ENCODE measurements around the gene RNF208. TPM values are rescaled to one million over a fixed set of nuclear protein-coding genes. Genes with fewer than 3 reads are reported as not detected.

RNF208 gene
- total RNA-seq, 1 experiment from 2014 or later: 38.0 TPM

DNA sequence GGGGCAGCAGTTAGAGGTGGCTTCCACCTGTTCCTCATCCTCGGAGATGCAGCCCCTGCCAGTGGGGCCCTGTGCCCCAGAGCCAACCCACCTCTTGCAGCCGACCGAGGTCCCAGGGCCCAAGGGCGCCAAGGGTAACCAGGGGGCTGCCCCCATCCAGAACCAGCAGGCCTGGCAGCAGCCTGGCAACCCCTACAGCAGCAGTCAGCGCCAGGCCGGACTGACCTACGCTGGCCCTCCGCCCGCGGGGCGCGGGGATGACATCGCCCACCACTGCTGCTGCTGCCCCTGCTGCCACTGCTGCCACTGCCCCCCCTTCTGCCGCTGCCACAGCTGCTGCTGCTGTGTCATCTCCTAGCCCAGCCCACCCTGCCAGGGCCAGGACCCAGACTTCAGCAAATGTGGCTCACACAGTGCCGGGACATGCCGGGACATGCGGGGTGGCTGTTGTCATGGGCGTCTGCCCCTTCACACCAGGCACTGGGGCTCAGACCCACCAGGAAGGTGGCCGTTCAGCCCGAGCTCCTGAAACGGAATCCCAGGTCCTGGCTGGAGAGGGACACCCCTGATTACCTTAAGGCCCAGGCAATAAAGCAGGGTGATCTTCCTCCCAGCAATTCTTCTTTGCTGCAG is 3.8 kb upstream of the RNF208 start:
- ChIA-PET CTCF (no interaction called here), POLR2A (ENCODE audit: unreplicated experiment) (interaction anchor here (1.6 kb wide), 1 partner anchor 37 kb away, joined by 4 read pairs; no protein-coding TSS in a partner anchor)
- BruUV-seq (replicated peaks): no TSS peak
- no peak for TF ChIP-seq EZH2 (IDR thresholded peaks at IDR 0.05; ENCODE audit: low read depth)
- TF ChIP-seq, protein P1, sequence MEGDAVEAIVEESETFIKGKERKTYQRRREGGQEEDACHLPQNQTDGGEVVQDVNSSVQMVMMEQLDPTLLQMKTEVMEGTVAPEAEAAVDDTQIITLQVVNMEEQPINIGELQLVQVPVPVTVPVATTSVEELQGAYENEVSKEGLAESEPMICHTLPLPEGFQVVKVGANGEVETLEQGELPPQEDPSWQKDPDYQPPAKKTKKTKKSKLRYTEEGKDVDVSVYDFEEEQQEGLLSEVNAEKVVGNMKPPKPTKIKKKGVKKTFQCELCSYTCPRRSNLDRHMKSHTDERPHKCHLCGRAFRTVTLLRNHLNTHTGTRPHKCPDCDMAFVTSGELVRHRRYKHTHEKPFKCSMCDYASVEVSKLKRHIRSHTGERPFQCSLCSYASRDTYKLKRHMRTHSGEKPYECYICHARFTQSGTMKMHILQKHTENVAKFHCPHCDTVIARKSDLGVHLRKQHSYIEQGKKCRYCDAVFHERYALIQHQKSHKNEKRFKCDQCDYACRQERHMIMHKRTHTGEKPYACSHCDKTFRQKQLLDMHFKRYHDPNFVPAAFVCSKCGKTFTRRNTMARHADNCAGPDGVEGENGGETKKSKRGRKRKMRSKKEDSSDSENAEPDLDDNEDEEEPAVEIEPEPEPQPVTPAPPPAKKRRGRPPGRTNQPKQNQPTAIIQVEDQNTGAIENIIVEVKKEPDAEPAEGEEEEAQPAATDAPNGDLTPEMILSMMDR (conservative IDR thresholded peaks at IDR 0.05): no peak
- H3K27me3 ChIP-seq (ENCODE audit: insufficient read depth, low read depth): no peaks in the 10 kb centered on the region
- H3K4me1 ChIP-seq (replicated peaks; ENCODE audit: insufficient read depth): peaks cover 55% of the 10 kb centered on the region
- no peak for DNase-seq
- peak overlapping the region; percentile 90 for H3K4me3 ChIP-seq
- H3K27ac ChIP-seq: peak overlapping the region; percentile 79
- H3K36me3 ChIP-seq (ENCODE audit: low read depth): no peaks in the 10 kb centered on the region
- H3K79me2 ChIP-seq (ENCODE audit: low read depth): peaks cover 7% of the 10 kb centered on the region; the same call in 1 of the 2 replicates
- peak overlapping the region; percentile 99 for H3K4me2 ChIP-seq
- H3K9me3 ChIP-seq (ENCODE audit: insufficient read depth, low read depth): no peaks in the 10 kb centered on the region
- no peaks in the 10 kb centered on the region for H4K20me1 ChIP-seq (ENCODE audit: insufficient read depth)
- no peaks in the 10 kb centered on the region for H3K9me2 ChIP-seq (ENCODE audit: insufficient read depth)
- intact Hi-C loops (cut with micrococcal nuclease; ENCODE audit: unreplicated experiment): loop anchor here (2.0 kb wide), 2 partner anchors 51 to 179 kb away; partner anchors contain the start of genes NPDC1 and TOR4A
- H2AFZ ChIP-seq: no peak overlapping the region
- peaks cover 45% of the 10 kb centered on the region for H3F3A ChIP-seq (ENCODE audit: insufficient read depth, low read depth)

DNA sequence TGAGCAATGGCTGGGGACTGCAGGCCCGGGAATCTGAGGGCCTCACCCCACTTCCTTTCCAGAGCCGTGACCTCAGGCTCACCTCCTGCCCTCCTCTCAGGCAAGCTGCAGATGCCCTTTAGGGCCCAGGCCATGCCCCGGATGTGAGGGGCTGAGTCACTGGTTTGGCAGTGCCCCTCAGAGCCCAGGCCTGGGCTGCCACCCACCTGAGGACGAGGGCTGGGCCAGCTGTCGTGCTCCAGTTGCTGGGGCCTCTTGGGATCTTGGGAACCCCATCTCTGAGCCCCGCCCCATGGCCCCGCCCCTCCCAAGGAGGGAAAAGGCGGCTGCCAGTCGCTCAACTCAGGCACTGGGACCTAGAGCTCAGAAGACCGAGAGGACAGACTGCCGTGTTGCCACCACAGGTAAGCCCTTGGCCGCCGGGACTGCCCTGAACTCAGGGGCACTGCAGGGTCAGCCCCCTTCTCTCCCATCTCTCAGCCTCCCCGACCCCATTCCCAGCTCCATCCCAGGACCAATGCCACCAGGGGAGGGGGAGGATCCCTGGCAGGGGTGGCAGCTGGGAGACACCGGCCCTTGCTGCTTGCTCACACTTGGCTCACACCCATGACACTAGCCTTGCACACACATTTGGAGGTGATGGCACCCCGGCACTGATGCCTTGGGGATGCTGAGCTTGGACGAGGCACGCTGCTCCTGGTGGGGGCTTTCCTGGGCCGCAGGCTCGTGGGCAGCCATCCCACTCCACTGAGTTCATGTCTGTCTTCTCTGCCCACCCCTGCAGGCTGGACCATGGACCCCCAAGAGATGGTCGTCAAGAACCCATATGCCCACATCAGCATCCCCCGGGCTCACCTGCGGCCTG is 3.0 kb upstream of the RNF208 start, which contains the start of gene CYSRT1:
Gene CYSRT1, plus strand, starts transcription at position 345 of the 865 bp plus-strand sequence. Its CDS starts 448 bp downstream, at position 793.
- no peak for TF ChIP-seq EZH2 (IDR thresholded peaks at IDR 0.05; ENCODE audit: low read depth)
- TF ChIP-seq, protein P1 (conservative IDR thresholded peaks at IDR 0.05): no peak
- ChIA-PET CTCF (interaction anchor here (0.6 kb wide), 2 partner anchors 34 to 171 kb away, joined by 3 to 9 read pairs; partner anchors contain the start of gene ENTPD2), POLR2A (ENCODE audit: unreplicated experiment) (interaction anchor here (0.6 to 1.0 kb wide), 5 partner anchors 13 to 436 kb away, joined by 3 to 6 read pairs (median 3); no protein-coding TSS in a partner anchor)
- H3K9me2 ChIP-seq (ENCODE audit: insufficient read depth): no peaks in the 10 kb centered on the region
- peaks cover 55% of the 10 kb centered on the region for H3K4me1 ChIP-seq (replicated peaks; ENCODE audit: insufficient read depth)
- H3K79me2 ChIP-seq (ENCODE audit: low read depth): peaks cover 7% of the 10 kb centered on the region; the same call in 1 of the 2 replicates
- peak within 1 kb of the TSS; percentile 99 for H3K4me2 ChIP-seq
- no peaks in the 10 kb centered on the region for H3K27me3 ChIP-seq (ENCODE audit: insufficient read depth, low read depth)
- peak within 1 kb of the TSS; percentile 79 for H3K27ac ChIP-seq
- H4K20me1 ChIP-seq (ENCODE audit: insufficient read depth): no peaks in the 10 kb centered on the region
- H3F3A ChIP-seq (ENCODE audit: insufficient read depth, low read depth): peaks cover 53% of the 10 kb centered on the region
- peak within 1 kb of the TSS; percentile 81; the same call in 1 of the 2 replicates for H2AFZ ChIP-seq
- H3K36me3 ChIP-seq (ENCODE audit: low read depth): no peaks in the 10 kb centered on the region
- intact Hi-C loops (cut with micrococcal nuclease; ENCODE audit: unreplicated experiment): no loop called here
- DNase-seq: peak; percentile 81 to 93
- H3K9me3 ChIP-seq (ENCODE audit: insufficient read depth, low read depth): no peaks in the 10 kb centered on the region
- TSS peak; percentile 74 for BruUV-seq (replicated peaks)
- peak within 1 kb of the TSS; percentile 90 for H3K4me3 ChIP-seq
